Measurements from ENCODE around the gene FHAD1. TPM values are rescaled to one million over a fixed set of nuclear protein-coding genes. Genes with fewer than 3 reads are reported as not detected.

FHAD1 gene
- total and polyA plus RNA-seq, 2 of the 13 experiments (the other 11 are each of a cell fraction or from before 2014, with no cell fraction given) = not detected

GRCh38 chr1:15334995-15335394 is 88.0 kb downstream of the FHAD1 start (continued):
- TF ChIP-seq ZNF646 (CRISPR knock-in tag; IDR thresholded peaks at IDR 0.05) (no peak), ZBTB2 (CRISPR knock-in tag; IDR thresholded peaks at IDR 0.05; ENCODE audit: low read depth) (no peak), SNAPC4 (CRISPR knock-in tag; IDR thresholded peaks at IDR 0.05) (no peak), SOX6 (IDR thresholded peaks at IDR 0.05) (no peak), SOX6 (CRISPR knock-in tag; IDR thresholded peaks at IDR 0.05) (no peak)

Data from HepG2 (cell line).